B cell (primary cell): Measurements from ENCODE around the gene ZNF750. TPM values are rescaled to one million over a fixed set of nuclear protein-coding genes. Genes with fewer than 3 reads are reported as not detected.

Experiments
- ATAC-seq: fragments of 200-7000 bp; cut with Tn5 transposase; one replicate; pipeline ENCODE4 v1.10.0; 2021; ENCODE audit warnings: low read depth, mild to moderate bottlenecking, moderate number of reproducible peaks, moderate library complexity
- CTCF ChIA-PET: fragments of 350-600 bp; sonication (Branson Sonifier 250); formaldehyde crosslinking; loops from one replicate; lab custom pipeline; 2021; ENCODE audit warnings: antibody characterized with exemption, inconsistent platforms; lab: Charles Lee
- POLR2A ChIA-PET: fragments of 350-600 bp; sonication (Branson Sonifier 250); formaldehyde crosslinking; loops from one replicate; lab custom pipeline; 2021; ENCODE audit warnings: antibody characterized with exemption; lab: Charles Lee
- DNase-seq: peaks from one replicate; pipeline ENCODE4 v3.0.0; 2013
- H2AFZ ChIP-seq: 2 replicates; pipeline ENCODE4 v1.6.1; 2012; ENCODE audit warnings: mild to moderate bottlenecking, low read depth, low read length; ENCODE audit not compliant: insufficient read depth, poor library complexity, severe bottlenecking
- H3K27ac ChIP-seq, 2 donors: 1 replicate in 1 of 2; 2 replicates in 1 of 2; pipeline ENCODE4 v1.5.1; 2012 to 2013; ENCODE audit warnings: low read length in 2 of 2, mild to moderate bottlenecking in 2 of 2, moderate library complexity in 1 of 2
- H3K27me3 ChIP-seq, 4 experiments: fragments of 200-600 bp in 1 of 4; sonication (generic) in 1 of 4; replicated peaks in 1 of 4; 1 replicate in 2 of 4; 2 replicates in 2 of 4; pipeline versions ENCODE4 v1.6.1 to v1.7.0; 2013 to 2016; ENCODE audit warnings: low read length in 3 of 4, mild to moderate bottlenecking in 2 of 4, mixed read lengths in 1 of 4, moderate library complexity in 1 of 4; ENCODE audit not compliant: insufficient read depth in 4 of 4, control insufficient read depth in 3 of 4; ENCODE audit errors: control extremely low read depth in 1 of 4
- H3K36me3 ChIP-seq, 2 experiments: replicated peaks in 1 of 2; 1 replicate in 1 of 2; 2 replicates in 1 of 2; pipeline versions ENCODE4 v1.6.1 to v1.7.1; 2013; ENCODE audit warnings: low read length in 1 of 2; ENCODE audit not compliant: insufficient read depth in 2 of 2, control insufficient read depth in 1 of 2; ENCODE audit errors: control extremely low read depth in 1 of 2, extremely low read depth in 1 of 2
- H3K4me1 ChIP-seq, 2 donors: fragments of 200-600 bp in 1 of 2; sonication (generic) in 1 of 2; 1 replicate in 1 of 2; 2 replicates in 1 of 2; pipeline versions ENCODE4 v1.5.1 to v1.6.1; 2013 to 2017; ENCODE audit warnings: low read length in 2 of 2; ENCODE audit not compliant: control insufficient read depth in 2 of 2, insufficient read depth in 2 of 2
- H3K4me2 ChIP-seq: replicated peaks from 2 replicates; pipeline ENCODE3; 2012; ENCODE audit warnings: mild to moderate bottlenecking, low read depth, low read length; ENCODE audit not compliant: poor library complexity, severe bottlenecking
- H3K4me3 ChIP-seq, 5 experiments: fragments of 200-600 bp in 1 of 5; sonication (generic) in 1 of 5; 1 replicate in 3 of 5; 2 replicates in 2 of 5; pipeline versions ENCODE4 v1.5.1 to v1.7.0; 2011 to 2016; ENCODE audit warnings: low read length in 4 of 5, mild to moderate bottlenecking in 4 of 5, low read depth in 2 of 5, control low read depth in 1 of 5, moderate library complexity in 1 of 5; ENCODE audit not compliant: insufficient read depth in 1 of 5; ENCODE audit errors: control extremely low read depth in 1 of 5, extremely low read depth in 1 of 5
- H3K79me2 ChIP-seq: fragments of 200-600 bp; sonication (generic); one replicate; pipeline ENCODE4 v1.6.0; 2016; ENCODE audit warnings: low read length; ENCODE audit not compliant: control insufficient read depth, insufficient read depth
- H3K9ac ChIP-seq: fragments of 200-600 bp; sonication (generic); 2 replicates; pipeline ENCODE4 v1.6.1; 2017; ENCODE audit warnings: mild to moderate bottlenecking, low read length, moderate library complexity
- H3K9me3 ChIP-seq, 3 donors: one replicate each; pipeline versions ENCODE4 v1.6.1 to v1.7.1; 2013; ENCODE audit warnings: low read length in 2 of 3; ENCODE audit not compliant: control insufficient read depth in 2 of 3, insufficient read depth in 1 of 3; ENCODE audit errors: control extremely low read depth in 1 of 3
- H4K20me1 ChIP-seq: 2 replicates; pipeline ENCODE4 v1.6.0; 2012; ENCODE audit warnings: mild to moderate bottlenecking, low read length; ENCODE audit not compliant: insufficient read depth, control insufficient read depth, poor library complexity, severe bottlenecking
- H3K27ac Mint-ChIP-seq: one replicate; pipeline ENCODE4 v1.8.0; 2021; ENCODE audit warnings: mixed read lengths
- H3K27me3 Mint-ChIP-seq: one replicate; pipeline ENCODE4 v1.8.0; 2021; ENCODE audit warnings: mixed read lengths
- H3K4me1 Mint-ChIP-seq: one replicate; pipeline ENCODE4 v1.8.0; 2021; ENCODE audit warnings: mixed read lengths
- H3K4me3 Mint-ChIP-seq: one replicate; pipeline ENCODE4 v1.8.0; 2021; ENCODE audit warnings: mixed read lengths
- H3K9me3 Mint-ChIP-seq: one replicate; pipeline ENCODE4 v1.8.0; 2022; ENCODE audit warnings: mixed read lengths; ENCODE audit not compliant: insufficient read depth
- EZH2 ChIP-seq: IDR thresholded peaks from 2 replicates; pipeline ENCODE4 v1.6.1; 2012; ENCODE audit warnings: borderline replicate concordance, low read depth, mild to moderate bottlenecking, moderate library complexity, low read length; ENCODE audit not compliant: insufficient read depth, poor library complexity, severe bottlenecking
- WGBS: methylation state at CpG from one replicate; pipeline ENCODE4 v1.1.5; 2013; ENCODE audit warnings: missing lambda C conversion rate; ENCODE audit not compliant: insufficient coverage; 5-methylcytosine and 5-hydroxymethylcytosine counted together
- intact Hi-C: fragments of 100-400 bp; cut with micrococcal nuclease; formaldehyde crosslinking; loops from one replicate; pipeline ENCODE4 v1.10.0; 2022
- polyA plus RNA-seq: library from polyadenylated mRNA; depleted of rRNA; stranded (reverse); fragments of >200 nt; gene quantifications from 2 replicates; pipeline ENCODE4 v1.2.3, GENCODE V29; 2012
- total RNA-seq, 2 donors: library from RNA; stranded (reverse); fragments of 120-200 nt in 1 of 2; gene quantifications; 1 replicate in 1 of 2; 2 replicates in 1 of 2; pipeline versions ENCODE4 v1.2.3 to v1.2.4, GENCODE V29; 2013 to 2022
- TF ChIP-seq, protein P1 (sequence below): fragments of 200-600 bp; IDR thresholded peaks from one replicate; pipeline ENCODE4 v1.8.0; 2022; ENCODE audit warnings: antibody characterized with exemption, mild to moderate bottlenecking

ZNF750 gene
- total and polyA plus RNA-seq, 2 donors (not counting 1 experiment from before 2014, with no cell fraction given), result not detected

DNA sequence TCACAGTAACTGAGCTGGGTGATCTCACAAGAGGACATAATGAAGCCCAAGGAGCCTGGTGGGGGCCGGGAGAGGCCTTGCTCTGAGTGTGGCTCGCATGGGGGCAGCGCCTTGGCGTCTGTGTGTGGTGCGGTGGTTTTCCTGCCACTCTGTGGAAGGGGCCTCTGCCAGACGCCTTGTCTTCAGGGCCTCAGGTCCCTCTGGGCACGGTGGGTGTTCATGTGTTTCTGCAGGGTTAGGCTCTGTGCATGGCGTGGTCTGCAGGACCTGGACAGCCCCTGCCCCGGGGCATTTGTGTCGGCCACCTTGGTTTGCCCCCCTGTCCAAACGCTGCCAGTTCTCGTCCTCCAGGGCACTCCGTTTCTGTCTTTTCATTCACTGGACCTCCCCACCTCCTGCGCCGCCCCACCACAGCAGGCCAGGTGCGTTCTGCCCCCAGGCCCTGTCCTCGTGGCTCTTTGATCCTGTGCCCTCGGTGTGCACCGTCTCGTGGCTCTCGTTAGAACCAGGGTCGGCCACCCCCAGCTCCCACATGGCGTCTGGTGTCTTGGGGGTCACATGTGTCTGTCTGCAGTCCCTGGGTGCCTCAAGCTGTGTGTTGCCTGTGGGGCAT is 43.7 kb upstream of the ZNF750 start:
- ChIA-PET POLR2A (interaction anchor here (2.8 kb wide), 1 partner anchor 12 kb away, joined by 20 read pairs; no protein-coding TSS in a partner anchor), CTCF (interaction anchor here (3.0 to 3.4 kb wide), 2 partner anchors 11 to 102 kb away, joined by 25 to 27 read pairs; no protein-coding TSS in a partner anchor)
- ATAC-seq, result no peak
- Mint-ChIP-seq H3K4me3 (peak overlapping the region; percentile 60), H3K27me3 (no peaks in the 10 kb centered on the region), H3K9me3 (no peaks in the 10 kb centered on the region), H3K4me1 (peaks cover 60% of the 10 kb centered on the region), H3K27ac (no peak overlapping the region)
- H3K36me3 ChIP-seq, result no peaks in the 10 kb centered on the region
- H3K27ac ChIP-seq, result no peak overlapping the region
- 56% methylated on average over 23 of the region's 23 CpGs for WGBS
- TF ChIP-seq EZH2, result no peak
- TF ChIP-seq, protein P1, sequence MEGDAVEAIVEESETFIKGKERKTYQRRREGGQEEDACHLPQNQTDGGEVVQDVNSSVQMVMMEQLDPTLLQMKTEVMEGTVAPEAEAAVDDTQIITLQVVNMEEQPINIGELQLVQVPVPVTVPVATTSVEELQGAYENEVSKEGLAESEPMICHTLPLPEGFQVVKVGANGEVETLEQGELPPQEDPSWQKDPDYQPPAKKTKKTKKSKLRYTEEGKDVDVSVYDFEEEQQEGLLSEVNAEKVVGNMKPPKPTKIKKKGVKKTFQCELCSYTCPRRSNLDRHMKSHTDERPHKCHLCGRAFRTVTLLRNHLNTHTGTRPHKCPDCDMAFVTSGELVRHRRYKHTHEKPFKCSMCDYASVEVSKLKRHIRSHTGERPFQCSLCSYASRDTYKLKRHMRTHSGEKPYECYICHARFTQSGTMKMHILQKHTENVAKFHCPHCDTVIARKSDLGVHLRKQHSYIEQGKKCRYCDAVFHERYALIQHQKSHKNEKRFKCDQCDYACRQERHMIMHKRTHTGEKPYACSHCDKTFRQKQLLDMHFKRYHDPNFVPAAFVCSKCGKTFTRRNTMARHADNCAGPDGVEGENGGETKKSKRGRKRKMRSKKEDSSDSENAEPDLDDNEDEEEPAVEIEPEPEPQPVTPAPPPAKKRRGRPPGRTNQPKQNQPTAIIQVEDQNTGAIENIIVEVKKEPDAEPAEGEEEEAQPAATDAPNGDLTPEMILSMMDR, result no peak
- intact Hi-C loops, result no loop called here
- DNase-seq, result no peak
- H3K9me3 ChIP-seq, result peaks cover 0 to 5% (median 0%) of the 10 kb centered on the region in 3 donors
- no peak overlapping the region for H2AFZ ChIP-seq
- peak overlapping the region; percentile 30 for H3K4me2 ChIP-seq
- H3K4me1 ChIP-seq, result peaks cover 54 to 59% of the 10 kb centered on the region in 2 donors
- no peak overlapping the region for H3K9ac ChIP-seq
- no peak overlapping the region for H3K4me3 ChIP-seq
- peaks cover 8% of the 10 kb centered on the region for H4K20me1 ChIP-seq
- H3K79me2 ChIP-seq, result peaks cover 29% of the 10 kb centered on the region
- peaks cover 0 to 2% (median 0%) of the 10 kb centered on the region in 4 experiments for H3K27me3 ChIP-seq

DNA sequence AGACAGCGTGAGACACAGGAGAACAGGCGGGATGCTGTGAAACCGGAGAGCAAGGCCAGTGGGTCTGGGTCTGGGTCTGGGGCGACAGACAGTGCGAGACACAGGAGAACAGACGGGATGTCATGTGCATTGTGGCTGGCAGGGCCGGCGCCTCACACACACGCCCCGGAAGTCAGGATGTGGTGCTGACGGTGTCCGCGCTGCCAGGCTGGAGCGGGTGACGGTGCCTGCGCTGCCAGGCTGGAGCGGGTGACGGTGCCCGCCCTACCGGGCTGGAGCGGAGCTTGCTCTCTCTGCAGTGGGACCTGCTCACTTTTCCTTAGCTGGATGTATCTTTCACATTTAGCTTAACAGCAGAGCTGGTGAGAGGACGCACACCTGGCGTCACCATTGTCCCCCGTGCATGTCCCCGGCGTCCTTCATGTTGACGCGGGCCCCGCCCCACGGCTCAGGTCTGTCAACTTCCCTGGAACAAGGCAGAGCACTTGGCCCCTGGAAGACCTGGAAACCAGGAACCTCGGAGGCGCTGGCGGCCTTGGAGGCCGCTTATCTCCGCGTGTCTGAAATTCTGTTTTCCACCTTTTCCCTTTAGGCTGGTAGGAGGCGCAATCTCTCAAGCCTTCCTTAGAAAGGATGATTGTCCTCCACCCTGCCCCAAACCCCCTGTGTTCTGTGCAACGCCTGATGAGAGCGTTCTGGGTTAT is 43.0 kb upstream of the ZNF750 start:
- H3K4me3 Mint-ChIP-seq, result peak overlapping the region; percentile 53
- ChIA-PET CTCF (no interaction called here), POLR2A (no interaction called here)
- H3K9ac ChIP-seq, result no peak overlapping the region
- H3K79me2 ChIP-seq, result peaks cover 29% of the 10 kb centered on the region
- no peak overlapping the region for H3K4me3 ChIP-seq
- peaks cover 59% of the 10 kb centered on the region for H3K4me1 Mint-ChIP-seq
- no peak overlapping the region for H2AFZ ChIP-seq
- peaks cover 0 to 5% (median 0%) of the 10 kb centered on the region in 3 donors for H3K9me3 ChIP-seq
- H3K4me2 ChIP-seq, result peak overlapping the region; percentile 30
- no peaks in the 10 kb centered on the region for H3K27me3 Mint-ChIP-seq
- no peak overlapping the region for H3K27ac ChIP-seq
- H3K27ac Mint-ChIP-seq, result peak overlapping the region; percentile 68
- ATAC-seq (peak; percentile 31), DNase-seq (peak; percentile 71)
- H3K9me3 Mint-ChIP-seq, result no peaks in the 10 kb centered on the region
- 71% methylated on average over 39 of the region's 39 CpGs for WGBS
- TF ChIP-seq EZH2, result no peak
- TF ChIP-seq, protein P1, result no peak
- intact Hi-C loops, result no loop called here
- peaks cover 0 to 4% (median 0%) of the 10 kb centered on the region in 4 experiments for H3K27me3 ChIP-seq
- H3K4me1 ChIP-seq, result peaks cover 54 to 58% of the 10 kb centered on the region in 2 donors
- no peaks in the 10 kb centered on the region for H3K36me3 ChIP-seq
- peaks cover 8% of the 10 kb centered on the region for H4K20me1 ChIP-seq
